K562 (cell line): ENCODE measurements around the gene PPT2. TPM values are rescaled to one million over a fixed set of nuclear protein-coding genes. Genes with fewer than 3 reads are reported as not detected.

ENCODE experiments used
- ATAC-seq: fragments of 200-7000 bp; cut with Tn5 transposase; 3 replicates; pipeline ENCODE4 v1.9.1; 2020; ENCODE audit warnings: moderate library complexity
- BruUV-seq: library from RNA; stranded (reverse); fragments of 400-500 nt; replicated peaks from 2 replicates; lab custom pipeline; 2021; lab: Mats Ljungman, UMichigan
- CTCF ChIA-PET: fragments of 300-600 bp; formaldehyde crosslinking; extraction: SDS; loops from one replicate; lab custom pipeline; 2021; ENCODE audit warnings: low intra/inter-chr PET ratio; lab: Yijun Ruan, JAX
- POLR2A ChIA-PET: fragments of 300-600, 350-650 bp; sonication (Branson Sonifier 250); formaldehyde crosslinking; extraction: SDS; loops from one replicate; lab custom pipeline; 2021; ENCODE audit warnings: antibody characterized with exemption, inconsistent platforms; lab: Yijun Ruan, JAX
- DNase-seq, 4 experiments: peaks; one replicate each; pipeline versions ENCODE4 v3.0.0 to v3.0.0-alpha.2; 2011 to 2018; ENCODE audit warnings: low spot score in 3 of 4, mixed read lengths in 3 of 4; ENCODE audit errors: extremely low read depth in 1 of 4
- FAIRE-seq: peaks from 2 replicates; lab custom pipeline; 2011; peaks lifted over from hg19 to GRCh38; lab: Jason Lieb, UNC
- H2AFZ ChIP-seq: 2 replicates; pipeline ENCODE4 v1.6.0; 2011; ENCODE audit warnings: low read depth, low read length, control low read depth, inconsistent platforms
- H3K27ac ChIP-seq: fragments of 200-600 bp; 3 replicates; pipeline ENCODE4 v1.8.0; 2011; ENCODE audit warnings: low read depth, mild to moderate bottlenecking, control low read depth, inconsistent platforms, low read length, moderate library complexity, mixed read lengths; ENCODE audit errors: extremely low read depth
- H3K27me3 ChIP-seq, 2 experiments: fragments of 300-600 bp in 1 of 2; 2 replicates in 1 of 2; 3 replicates in 1 of 2; pipeline versions ENCODE4 v1.6.0 to v1.8.0; 2011; ENCODE audit warnings: inconsistent platforms in 2 of 2, low read length in 2 of 2, mild to moderate bottlenecking in 1 of 2, mixed read lengths in 1 of 2, moderate library complexity in 1 of 2; ENCODE audit not compliant: control insufficient read depth in 2 of 2, insufficient read depth in 2 of 2
- H3K36me3 ChIP-seq: fragments of 300-600 bp; 3 replicates; pipeline ENCODE4 v1.8.0; 2011; ENCODE audit warnings: mild to moderate bottlenecking, low read length, inconsistent platforms; ENCODE audit not compliant: control insufficient read depth, insufficient read depth
- H3K4me1 ChIP-seq, 2 experiments: fragments of 200-600 bp in 1 of 2; replicated peaks in 1 of 2; 2 replicates in 1 of 2; 3 replicates in 1 of 2; pipeline versions ENCODE4 v1.5.1 to v1.8.0; 2011; ENCODE audit warnings: inconsistent platforms in 2 of 2, low read length in 2 of 2, mild to moderate bottlenecking in 1 of 2, mixed read lengths in 1 of 2, moderate library complexity in 1 of 2; ENCODE audit not compliant: control insufficient read depth in 2 of 2, insufficient read depth in 2 of 2
- H3K4me2 ChIP-seq: 2 replicates; pipeline ENCODE4 v1.6.1; 2011; ENCODE audit warnings: low read length, control low read depth, inconsistent platforms, mixed read lengths; ENCODE audit not compliant: insufficient read depth
- H3K4me3 ChIP-seq: fragments of 200-600 bp; sonication (generic), shearing (Covaris generic); 2 replicates; pipeline ENCODE4 v1.5.1; 2016; ENCODE audit warnings: control low read depth, inconsistent platforms
- H3K79me2 ChIP-seq: fragments of 200-600 bp; 3 replicates; pipeline ENCODE4 v1.8.0; 2011; ENCODE audit warnings: low read length, inconsistent platforms; ENCODE audit not compliant: control insufficient read depth, insufficient read depth
- H3K9ac ChIP-seq, 2 experiments: 2 replicates each; pipeline versions ENCODE4 v1.6.0 to v1.6.1; 2011; ENCODE audit warnings: low read depth in 2 of 2, low read length in 2 of 2, control low read depth in 1 of 2, inconsistent platforms in 1 of 2, mild to moderate bottlenecking in 1 of 2, mixed read lengths in 1 of 2; ENCODE audit not compliant: insufficient read depth in 1 of 2
- H3K9me1 ChIP-seq: one replicate; pipeline ENCODE4 v1.6.0; 2011; ENCODE audit warnings: inconsistent platforms, mild to moderate bottlenecking, low read length, moderate library complexity; ENCODE audit not compliant: control insufficient read depth, insufficient read depth
- H3K9me3 ChIP-seq: replicated peaks from 2 replicates; pipeline ENCODE4 v1.5.1; 2011; ENCODE audit warnings: low read depth, low read length, inconsistent platforms; ENCODE audit not compliant: control insufficient read depth, insufficient read depth
- H4K20me1 ChIP-seq: replicated peaks from 2 replicates; pipeline ENCODE4 v1.6.1; 2011; ENCODE audit warnings: low read length, inconsistent platforms, mixed read lengths; ENCODE audit not compliant: control insufficient read depth, insufficient read depth
- ATF7 ChIP-seq: fragments of 450-650 bp; IDR thresholded peaks from 2 replicates; pipeline ENCODE4 v1.7.1; 2014; ENCODE audit warnings: mild to moderate bottlenecking, moderate library complexity
- DIDO1 ChIP-seq: fragments of 450-650 bp; IDR thresholded peaks from 2 replicates; pipeline ENCODE4 v1.6.1; 2016; ENCODE audit warnings: low read depth, missing biosample characterization, missing genetic modification characterization
- ETV5 ChIP-seq: sonication (generic); formaldehyde crosslinking; IDR thresholded peaks from 2 replicates; pipeline ENCODE4 v1.4.0; 2020; ENCODE audit warnings: low read depth, mild to moderate bottlenecking, missing genetic modification reagents
- FOS ChIP-seq: IDR thresholded peaks from 3 replicates; pipeline ENCODE4 v1.6.1; 2011; ENCODE audit not compliant: insufficient read length; ENCODE audit errors: extremely low read depth
- GABPB2 ChIP-seq: fragments of 250-450 bp; sonication (Bioruptor Pico); conservative IDR thresholded peaks from 2 replicates; pipeline ENCODE4 v1.5.1; 2021; ENCODE audit warnings: mild to moderate bottlenecking
- TEAD1 ChIP-seq, 2 experiments: fragments of 450-650 bp in 1 of 2; sonication (generic) in 1 of 2; formaldehyde crosslinking; IDR thresholded peaks; 2 replicates each; pipeline versions ENCODE4 v1.4.0 to v1.8.0; 2020 to 2022; ENCODE audit warnings: mild to moderate bottlenecking in 2 of 2, missing genetic modification reagents in 1 of 2
- ZFX ChIP-seq: sonication (generic); formaldehyde crosslinking; IDR thresholded peaks from 2 replicates; pipeline ENCODE4 v1.8.0; 2022; ENCODE audit warnings: mild to moderate bottlenecking, missing genetic modification reagents, moderate library complexity
- ZNF79 ChIP-seq: fragments of 250-450 bp; sonication (Bioruptor Pico); IDR thresholded peaks from 2 replicates; pipeline ENCODE4 v1.4.0; 2020; ENCODE audit warnings: low read depth, mild to moderate bottlenecking, moderate library complexity
- WGBS: fragments of 100-300 bp; shearing (Covaris generic); methylation state at CpG from one replicate; pipeline ENCODE4 v1.1.6; 2016; ENCODE audit warnings: low coverage, mixed read lengths; ENCODE audit not compliant: insufficient coverage; ENCODE audit errors: missing lambda C conversion rate; 5-methylcytosine and 5-hydroxymethylcytosine counted together
- in situ Hi-C: fragments of 300-500 bp; cut with MboI; formaldehyde crosslinking; loops from 4 replicates; pipeline ENCODE4 v1.15.0; 2018; ENCODE audit warnings: inconsistent platforms, mixed read lengths
- intact Hi-C: fragments of 100-400 bp; cut with micrococcal nuclease; formaldehyde crosslinking; loops from 2 replicates; pipeline ENCODE4 v1.14.2; 2022
- polyA plus RNA-seq, 8 experiments: library from polyadenylated mRNA; depleted of rRNA in 4 of 8; stranded (reverse) in 5 of 8; unstranded in 3 of 8; fragments of >200 nt; fragmentation: Nextera tagmentation in 2 of 8; fragmentation: Illumina TruSeq in 1 of 8; extraction: Ambion mirVana in 2 of 8; extraction: Trizol in 1 of 8; gene quantifications; 2 replicates each; pipeline versions ENCODE4 v1.2.1 to v1.2.3, GENCODE V29; 2011 to 2014; ENCODE audit warnings: inconsistent platforms in 1 of 8, missing spikeins in 1 of 8
- total RNA-seq, 7 experiments: library from RNA; depleted of rRNA in 6 of 7; stranded (reverse); fragments of >200 nt in 6 of 7; fragmentation: Illumina TruSeq in 2 of 7; extraction: Trizol in 2 of 7; gene quantifications; 2 replicates each; pipeline versions ENCODE4 v1.2.1 to v1.2.3, GENCODE V29; 2011 to 2021; ENCODE audit warnings: low replicate concordance in 1 of 7
- TF ChIP-seq, protein P1 (sequence below): sonication (generic); formaldehyde crosslinking; IDR thresholded peaks from 2 replicates; pipeline ENCODE4 v1.9.0; 2022; ENCODE audit warnings: mild to moderate bottlenecking, missing genetic modification reagents
- TF ChIP-seq, protein P2 (sequence below): fragments of 450-650 bp; IDR thresholded peaks from 2 replicates; pipeline ENCODE4 v1.6.1; 2016; ENCODE audit warnings: mild to moderate bottlenecking

Gene PPT2
- total and polyA plus RNA-seq, 9 of the 15 experiments (the other 6 are each of a cell fraction or from before 2014, with no cell fraction given), result 27.4 to 98.8 (median 69.9) TPM

DNA sequence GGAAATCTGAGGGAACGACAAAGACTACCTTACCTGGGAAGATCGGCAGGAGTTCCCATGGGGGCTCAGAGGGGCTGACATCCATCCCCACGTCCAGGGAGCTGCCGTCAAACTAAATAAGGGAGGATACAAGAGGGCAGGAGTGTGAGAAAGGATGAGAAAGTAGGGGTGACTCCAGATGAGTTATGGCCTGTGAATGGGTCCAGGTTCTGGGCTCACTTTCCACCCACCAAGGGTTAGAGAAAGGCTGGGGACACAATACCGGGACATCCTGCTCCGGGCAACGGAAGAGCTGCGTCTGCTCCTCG lies 26.6 kb upstream of the PPT2 start:
- peak overlapping the region; percentile 90 to 94 for H3K9ac ChIP-seq
- no peak for ATAC-seq
- H3K4me2 ChIP-seq, result peak overlapping the region; percentile 99
- H3K4me3 ChIP-seq, result peak overlapping the region; percentile 91
- H3K9me1 ChIP-seq, result no peaks in the 10 kb centered on the region
- intact Hi-C loops, result no loop called here
- no peaks in the 10 kb centered on the region for H3K27me3 ChIP-seq
- in situ Hi-C loops, result no loop called here
- FAIRE-seq, result no peak
- no peak for DNase-seq
- TF ChIP-seq GABPB2 (CRISPR knock-in tag) (no peak), TEAD1 (CRISPR knock-in tag; IDR thresholded peaks at IDR 0.05) (0 out of 4 replicates have a peak, but pooled peaks of 1 of the 2 experiments have one; percentile 35), DIDO1 (tag) (no peak), ZFX (CRISPR knock-in tag) (0 out of 2 replicates have a peak, but pooled peaks have one; percentile 8), ATF7 (no peak), ZNF79 (CRISPR knock-in tag) (no peak), FOS (no peak), ETV5 (CRISPR knock-in tag) (0 out of 2 replicates have a peak, but pooled peaks have one; percentile 4)
- TF ChIP-seq, protein P1, sequence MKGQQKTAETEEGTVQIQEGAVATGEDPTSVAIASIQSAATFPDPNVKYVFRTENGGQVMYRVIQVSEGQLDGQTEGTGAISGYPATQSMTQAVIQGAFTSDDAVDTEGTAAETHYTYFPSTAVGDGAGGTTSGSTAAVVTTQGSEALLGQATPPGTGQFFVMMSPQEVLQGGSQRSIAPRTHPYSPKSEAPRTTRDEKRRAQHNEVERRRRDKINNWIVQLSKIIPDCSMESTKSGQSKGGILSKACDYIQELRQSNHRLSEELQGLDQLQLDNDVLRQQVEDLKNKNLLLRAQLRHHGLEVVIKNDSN (CRISPR knock-in tag), result peak; percentile 24; the same call in 1 of the 2 replicates
- TF ChIP-seq, protein P2, sequence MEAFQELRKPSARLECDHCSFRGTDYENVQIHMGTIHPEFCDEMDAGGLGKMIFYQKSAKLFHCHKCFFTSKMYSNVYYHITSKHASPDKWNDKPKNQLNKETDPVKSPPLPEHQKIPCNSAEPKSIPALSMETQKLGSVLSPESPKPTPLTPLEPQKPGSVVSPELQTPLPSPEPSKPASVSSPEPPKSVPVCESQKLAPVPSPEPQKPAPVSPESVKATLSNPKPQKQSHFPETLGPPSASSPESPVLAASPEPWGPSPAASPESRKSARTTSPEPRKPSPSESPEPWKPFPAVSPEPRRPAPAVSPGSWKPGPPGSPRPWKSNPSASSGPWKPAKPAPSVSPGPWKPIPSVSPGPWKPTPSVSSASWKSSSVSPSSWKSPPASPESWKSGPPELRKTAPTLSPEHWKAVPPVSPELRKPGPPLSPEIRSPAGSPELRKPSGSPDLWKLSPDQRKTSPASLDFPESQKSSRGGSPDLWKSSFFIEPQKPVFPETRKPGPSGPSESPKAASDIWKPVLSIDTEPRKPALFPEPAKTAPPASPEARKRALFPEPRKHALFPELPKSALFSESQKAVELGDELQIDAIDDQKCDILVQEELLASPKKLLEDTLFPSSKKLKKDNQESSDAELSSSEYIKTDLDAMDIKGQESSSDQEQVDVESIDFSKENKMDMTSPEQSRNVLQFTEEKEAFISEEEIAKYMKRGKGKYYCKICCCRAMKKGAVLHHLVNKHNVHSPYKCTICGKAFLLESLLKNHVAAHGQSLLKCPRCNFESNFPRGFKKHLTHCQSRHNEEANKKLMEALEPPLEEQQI, result no peak
- TF ChIP-seq, all 486 proteins: peak for 4
- H2AFZ ChIP-seq, result peak overlapping the region; percentile 94; the same call in 1 of the 2 replicates
- no peaks in the 10 kb centered on the region for H3K9me3 ChIP-seq
- H3K4me1 ChIP-seq, result peaks cover 30 to 32% of the 10 kb centered on the region in 2 experiments
- no peaks in the 10 kb centered on the region for H4K20me1 ChIP-seq
- ChIA-PET POLR2A (interaction anchor here (0.8 to 3.9 kb wide), 7 partner anchors 9 to 77 kb away, joined by 3 to 20 read pairs (median 7); partner anchors contain the start of gene RNF5), CTCF (no interaction called here)
- 3% methylated on average over 9 of the region's 9 CpGs for WGBS
- peaks cover 39% of the 10 kb centered on the region for H3K79me2 ChIP-seq
- H3K36me3 ChIP-seq, result peaks cover 42% of the 10 kb centered on the region; the same call in 2 of the 3 replicates
- H3K27ac ChIP-seq, result peak overlapping the region; percentile 86
- BruUV-seq, result no TSS peak
